ENCODE results near the gene KIAA0232. TPM values are rescaled to one million over a fixed set of nuclear protein-coding genes. Genes with fewer than 3 reads are reported as not detected.

KIAA0232 gene
- total RNA-seq, 4 donors from 2014 or later: 39.1 to 66.4 (median 60.4) TPM

DNA sequence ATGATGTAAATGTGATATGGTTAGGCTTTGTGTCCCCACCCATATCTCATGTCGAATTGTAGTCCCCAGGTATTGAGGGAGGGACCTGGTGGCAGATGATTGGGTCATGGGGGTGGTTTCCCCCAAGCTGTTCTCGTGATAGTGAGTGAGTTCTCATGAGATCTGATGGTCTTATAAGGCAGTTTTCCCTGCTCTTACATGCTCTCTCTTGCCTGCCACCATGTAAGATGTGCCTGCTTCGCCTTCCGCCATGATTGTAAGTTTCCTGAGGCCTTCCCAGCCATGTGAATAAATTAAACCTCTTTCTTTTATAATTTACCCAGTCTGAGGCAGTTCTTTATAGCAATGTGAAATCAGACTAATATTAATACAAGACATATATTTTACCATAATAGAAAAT, 42.6 kb upstream of the KIAA0232 start:
- TF ChIP-seq CTCF (IDR thresholded peaks at IDR 0.05 in 4 of 5, conservative IDR thresholded peaks at IDR 0.05 in 1 of 5) (no peak), POLR2A (IDR thresholded peaks at IDR 0.05) (no peak)
- Histone ChIP-seq H3K9me3 (no peaks in the 10 kb centered on the region), H3K4me3 (no peak overlapping the region), H3K27ac (no peak overlapping the region), H3K4me1 (no peaks in the 10 kb centered on the region), H3K27me3 (no peaks in the 10 kb centered on the region), H3K36me3 (no peaks in the 10 kb centered on the region)
- no peak for ATAC-seq
- in situ Hi-C loops (cut with MboI; ENCODE audit: low sequenced_read_pairs in 4 of 4): no loop called here
- DNase-seq: no peak
- intact Hi-C loops (cut with DNase I; ENCODE audit: low total_unique reads): no loop called here

- Histone ChIP-seq H3K36me3 (no peaks in the 10 kb centered on the region), H3K4me3 (no peak overlapping the region), H3K27ac (no peak overlapping the region), H3K4me1 (no peaks in the 10 kb centered on the region), H3K27me3 (no peaks in the 10 kb centered on the region), H3K9me3 (no peaks in the 10 kb centered on the region)
- intact Hi-C loops (cut with DNase I; ENCODE audit: low total_unique reads): no loop called here
- no peak for ATAC-seq
- in situ Hi-C loops (cut with MboI; ENCODE audit: low sequenced_read_pairs in 4 of 4): no loop called here
- TF ChIP-seq POLR2A (IDR thresholded peaks at IDR 0.05) (no peak), CTCF (IDR thresholded peaks at IDR 0.05 in 4 of 5, conservative IDR thresholded peaks at IDR 0.05 in 1 of 5) (no peak)
- no peak for DNase-seq
These were observed 42.2 kb upstream of the KIAA0232 start for GRCh38 chr4:6740347-6740746.

DNA sequence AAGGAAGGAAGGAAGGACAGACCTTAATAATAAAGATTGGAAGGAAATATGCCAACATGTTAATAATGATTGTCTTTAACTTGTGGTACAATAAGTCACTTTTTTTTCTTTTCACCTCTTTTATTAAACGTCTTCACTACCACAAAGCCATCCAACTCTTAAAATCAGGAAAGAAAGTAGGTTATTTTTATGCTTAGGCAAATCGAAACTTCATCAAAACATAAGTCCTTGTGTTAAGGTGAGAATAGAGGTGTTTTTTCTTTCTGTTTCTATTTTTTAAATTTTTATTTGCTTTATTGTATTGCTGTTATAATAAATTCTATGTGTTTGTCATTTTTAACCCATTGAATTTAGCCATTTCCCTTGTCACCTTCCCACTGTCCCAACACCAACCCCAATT, 40.0 kb upstream of the KIAA0232 start:
- TF ChIP-seq POLR2A (IDR thresholded peaks at IDR 0.05) (no peak), CTCF (IDR thresholded peaks at IDR 0.05 in 4 of 5, conservative IDR thresholded peaks at IDR 0.05 in 1 of 5) (no peak)
- ATAC-seq (no peak), DNase-seq (no peak)
- Histone ChIP-seq H3K4me1 (no peaks in the 10 kb centered on the region), H3K4me3 (no peak overlapping the region), H3K27ac (no peak overlapping the region), H3K27me3 (no peaks in the 10 kb centered on the region), H3K36me3 (no peaks in the 10 kb centered on the region), H3K9me3 (no peaks in the 10 kb centered on the region)
- intact Hi-C loops (cut with DNase I; ENCODE audit: low total_unique reads) (no loop called here), in situ Hi-C loops (cut with MboI; ENCODE audit: low sequenced_read_pairs in 4 of 4) (no loop called here)

DNA sequence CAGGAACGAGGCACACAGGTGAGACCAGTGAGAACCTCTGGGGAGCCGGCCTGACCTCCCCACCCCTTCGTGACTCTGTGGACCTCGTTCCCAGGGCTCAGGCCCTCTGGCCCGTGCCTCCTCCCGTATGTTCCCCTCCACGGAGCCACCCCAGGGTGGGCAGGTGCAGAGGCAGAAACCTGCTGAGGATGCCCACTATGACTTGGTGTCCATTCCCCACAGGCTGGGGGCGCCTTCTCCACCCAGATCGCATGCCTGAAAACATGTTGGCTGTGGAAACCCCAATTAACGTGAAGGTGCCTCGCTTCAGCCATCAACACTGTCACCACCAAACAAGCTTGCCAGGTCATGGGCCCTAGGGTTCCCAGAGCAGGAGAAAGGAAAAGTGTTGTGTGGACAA, 39.5 kb upstream of the KIAA0232 start:
- TF ChIP-seq POLR2A (IDR thresholded peaks at IDR 0.05) (no peak), CTCF (IDR thresholded peaks at IDR 0.05 in 4 of 5, conservative IDR thresholded peaks at IDR 0.05 in 1 of 5) (no peak)
- no peak for DNase-seq
- Histone ChIP-seq H3K9me3 (no peaks in the 10 kb centered on the region), H3K4me1 (no peaks in the 10 kb centered on the region), H3K27me3 (no peaks in the 10 kb centered on the region), H3K4me3 (no peak overlapping the region), H3K36me3 (no peaks in the 10 kb centered on the region), H3K27ac (no peak overlapping the region)
- ATAC-seq: no peak
- in situ Hi-C loops (cut with MboI; ENCODE audit: low sequenced_read_pairs in 4 of 4): no loop called here
- intact Hi-C loops (cut with DNase I; ENCODE audit: low total_unique reads): no loop called here

- intact Hi-C loops (cut with DNase I; ENCODE audit: low total_unique reads): no loop called here
- no peaks in the 10 kb centered on the region for H3K9me3 ChIP-seq
- H3K27me3 ChIP-seq: no peaks in the 10 kb centered on the region
- TF ChIP-seq POLR2A (IDR thresholded peaks at IDR 0.05) (no peak), CTCF (IDR thresholded peaks at IDR 0.05 in 4 of 5, conservative IDR thresholded peaks at IDR 0.05 in 1 of 5) (no peak)
- no peak overlapping the region for H3K4me3 ChIP-seq
- no peak for ATAC-seq
- no peak for DNase-seq
- H3K4me1 ChIP-seq: peaks cover 10 to 11% of the 10 kb centered on the region in 2 donors
- H3K27ac ChIP-seq: no peak overlapping the region
- no peaks in the 10 kb centered on the region for H3K36me3 ChIP-seq
- in situ Hi-C loops (cut with MboI; ENCODE audit: low sequenced_read_pairs in 4 of 4): no loop called here
These were observed 35.7 kb upstream of the KIAA0232 start for GRCh38 chr4:6746721-6747293.
